ENCODE data around the gene TMBIM1.

The TMBIM1 gene

GRCh38 chr2:218280260-218280870 lies 11.9 kb downstream of the TMBIM1 start:
- peaks cover 0 to 3% of the 10 kb centered on the region in 2 donors for H3K4me1 ChIP-seq (ENCODE audit: control insufficient read depth in 2 of 2, insufficient read depth in 1 of 2, low read depth in 1 of 2, low read length in 2 of 2)
- H3K9me3 ChIP-seq (replicated peaks in 1 of 2; ENCODE audit: control insufficient read depth in 2 of 2, insufficient read depth in 1 of 2, low read depth in 1 of 2, low read length in 2 of 2), result no peaks in the 10 kb centered on the region
- H2AFZ ChIP-seq (ENCODE audit: low read length), result no peak overlapping the region
- H3K4me2 ChIP-seq (ENCODE audit: insufficient read depth, low read length, poor library complexity, severe bottlenecking), result no peak overlapping the region
- H2BK120ac ChIP-seq (ENCODE audit: low read depth, low read length), result no peak overlapping the region
- no peak overlapping the region for H3K4me3 ChIP-seq (ENCODE audit: low read length in 2 of 2)
- no peak overlapping the region for H4K91ac ChIP-seq (ENCODE audit: low read depth, low read length, poor library complexity)
- no peak for DNase-seq (ENCODE audit: low spot score)
- H3K14ac ChIP-seq (ENCODE audit: low read length), result no peak overlapping the region
- no peak overlapping the region for H2BK15ac ChIP-seq (ENCODE audit: low read length)
- no peak overlapping the region for H3K18ac ChIP-seq (ENCODE audit: low read length)
- no peak overlapping the region for H3K27ac ChIP-seq (replicated peaks; ENCODE audit: low read length)
- no peak overlapping the region for H3K4ac ChIP-seq (ENCODE audit: low read length)
- no peak overlapping the region for H2AK5ac ChIP-seq (ENCODE audit: low read depth, low read length)
- no peaks in the 10 kb centered on the region for H3K27me3 ChIP-seq (ENCODE audit: control insufficient read depth in 3 of 3, insufficient read depth in 3 of 3, low read depth in 1 of 3, low read length in 3 of 3)
- H3K79me1 ChIP-seq (ENCODE audit: low read depth, low read length), result no peaks in the 10 kb centered on the region
- H4K8ac ChIP-seq (ENCODE audit: low read depth, low read length), result no peak overlapping the region
- peak overlapping the region; percentile 48 for H2BK5ac ChIP-seq (ENCODE audit: low read length)
- no CpG with 5 or more reads among the region's 14 CpGs for WGBS, 2 donors (ENCODE audit: extremely low coverage in 2 of 2, insufficient read length in 2 of 2, insufficient replicate concordance in 1 of 2)
- peaks cover 12 to 17% of the 10 kb centered on the region in 2 donors for H3K36me3 ChIP-seq (replicated peaks in 1 of 2; ENCODE audit: control insufficient read depth in 2 of 2, insufficient read depth in 2 of 2, low read length in 2 of 2)
- no peak overlapping the region for H2BK12ac ChIP-seq (ENCODE audit: low read length)
- peak overlapping the region; percentile 85 for H3K23ac ChIP-seq (ENCODE audit: low read depth, low read length, poor library complexity)
- peak overlapping the region; percentile 77 for H3K9ac ChIP-seq (ENCODE audit: low read depth, low read length, poor library complexity)

- Histone ChIP-seq H3K27me3 (ENCODE audit: control insufficient read depth in 3 of 3, insufficient read depth in 3 of 3, low read depth in 1 of 3, low read length in 3 of 3) (no peaks in the 10 kb centered on the region), H3K14ac (ENCODE audit: low read length) (no peak overlapping the region), H3K18ac (ENCODE audit: low read length) (no peak overlapping the region), H3K4ac (ENCODE audit: low read length) (no peak overlapping the region), H3K79me1 (ENCODE audit: low read depth, low read length) (no peaks in the 10 kb centered on the region), H2BK120ac (ENCODE audit: low read depth, low read length) (no peak overlapping the region), H2BK12ac (ENCODE audit: low read length) (no peak overlapping the region), H3K4me3 (ENCODE audit: low read length in 2 of 2) (no peak overlapping the region), H2BK15ac (ENCODE audit: low read length) (no peak overlapping the region), H3K9ac (ENCODE audit: low read depth, low read length, poor library complexity) (no peak overlapping the region), H3K36me3 (replicated peaks in 1 of 2; ENCODE audit: control insufficient read depth in 2 of 2, insufficient read depth in 2 of 2, low read length in 2 of 2) (peaks cover 24 to 33% of the 10 kb centered on the region in 2 donors), H2AFZ (ENCODE audit: low read length) (no peak overlapping the region), H3K4me2 (ENCODE audit: insufficient read depth, low read length, poor library complexity, severe bottlenecking) (no peak overlapping the region), H3K23ac (ENCODE audit: low read depth, low read length, poor library complexity) (peak overlapping the region; percentile 23), H2AK5ac (ENCODE audit: low read depth, low read length) (no peak overlapping the region), H4K91ac (ENCODE audit: low read depth, low read length, poor library complexity) (no peak overlapping the region), H2BK5ac (ENCODE audit: low read length) (peak overlapping the region; percentile 75), H3K9me3 (replicated peaks in 1 of 2; ENCODE audit: control insufficient read depth in 2 of 2, insufficient read depth in 1 of 2, low read depth in 1 of 2, low read length in 2 of 2) (no peaks in the 10 kb centered on the region), H3K4me1 (ENCODE audit: control insufficient read depth in 2 of 2, insufficient read depth in 1 of 2, low read depth in 1 of 2, low read length in 2 of 2) (peaks cover 0 to 3% of the 10 kb centered on the region in 2 donors), H3K27ac (replicated peaks; ENCODE audit: low read length) (no peak overlapping the region), H4K8ac (ENCODE audit: low read depth, low read length) (no peak overlapping the region)
- WGBS, 2 donors (ENCODE audit: extremely low coverage in 2 of 2, insufficient read length in 2 of 2, insufficient replicate concordance in 1 of 2), result no CpG with 5 or more reads among the region's 16 CpGs
- no peak for DNase-seq (ENCODE audit: low spot score)
These were observed 13.6 kb downstream of the TMBIM1 start for GRCh38 chr2:218278531-218279360.

GRCh38 chr2:218277921-218278320 lies 14.4 kb downstream of the TMBIM1 start:
- Histone ChIP-seq H3K79me1 (ENCODE audit: low read depth, low read length) (no peaks in the 10 kb centered on the region), H4K91ac (ENCODE audit: low read depth, low read length, poor library complexity) (no peak overlapping the region), H4K8ac (ENCODE audit: low read depth, low read length) (no peak overlapping the region), H3K23ac (ENCODE audit: low read depth, low read length, poor library complexity) (no peak overlapping the region), H2AK5ac (ENCODE audit: low read depth, low read length) (no peak overlapping the region), H2BK120ac (ENCODE audit: low read depth, low read length) (no peak overlapping the region), H3K9me3 (replicated peaks in 1 of 2; ENCODE audit: control insufficient read depth in 2 of 2, insufficient read depth in 1 of 2, low read depth in 1 of 2, low read length in 2 of 2) (no peaks in the 10 kb centered on the region), H2AFZ (ENCODE audit: low read length) (no peak overlapping the region), H3K27me3 (ENCODE audit: control insufficient read depth in 3 of 3, insufficient read depth in 3 of 3, low read depth in 1 of 3, low read length in 3 of 3) (no peaks in the 10 kb centered on the region), H3K4me3 (ENCODE audit: low read length in 2 of 2) (no peak overlapping the region), H2BK5ac (ENCODE audit: low read length) (no peak overlapping the region), H3K4ac (ENCODE audit: low read length) (no peak overlapping the region), H3K36me3 (replicated peaks in 1 of 2; ENCODE audit: control insufficient read depth in 2 of 2, insufficient read depth in 2 of 2, low read length in 2 of 2) (peaks cover 26 to 38% of the 10 kb centered on the region in 2 donors), H3K4me1 (ENCODE audit: control insufficient read depth in 2 of 2, insufficient read depth in 1 of 2, low read depth in 1 of 2, low read length in 2 of 2) (peaks cover 0 to 3% of the 10 kb centered on the region in 2 donors), H3K4me2 (ENCODE audit: insufficient read depth, low read length, poor library complexity, severe bottlenecking) (no peak overlapping the region), H3K27ac (replicated peaks; ENCODE audit: low read length) (no peak overlapping the region), H3K9ac (ENCODE audit: low read depth, low read length, poor library complexity) (no peak overlapping the region), H3K14ac (ENCODE audit: low read length) (no peak overlapping the region), H2BK12ac (ENCODE audit: low read length) (no peak overlapping the region), H2BK15ac (ENCODE audit: low read length) (no peak overlapping the region), H3K18ac (ENCODE audit: low read length) (no peak overlapping the region)
- no peak for DNase-seq (ENCODE audit: low spot score)
- WGBS, 2 donors (ENCODE audit: extremely low coverage in 2 of 2, insufficient read length in 2 of 2, insufficient replicate concordance in 1 of 2), result no CpG with 5 or more reads among the region's 7 CpGs

- H2BK120ac ChIP-seq (ENCODE audit: low read depth, low read length), result no peak overlapping the region
- no CpG with 5 or more reads among the region's 12 CpGs for WGBS, 2 donors (ENCODE audit: extremely low coverage in 2 of 2, insufficient read length in 2 of 2, insufficient replicate concordance in 1 of 2)
- no peak overlapping the region for H3K4me3 ChIP-seq (ENCODE audit: low read length in 2 of 2)
- H4K8ac ChIP-seq (ENCODE audit: low read depth, low read length), result no peak overlapping the region
- H3K27me3 ChIP-seq (ENCODE audit: control insufficient read depth in 3 of 3, insufficient read depth in 3 of 3, low read depth in 1 of 3, low read length in 3 of 3), result no peaks in the 10 kb centered on the region
- no peak for DNase-seq (ENCODE audit: low spot score)
- peak overlapping the region; percentile 39 for H3K23ac ChIP-seq (ENCODE audit: low read depth, low read length, poor library complexity)
- no peak overlapping the region for H3K9ac ChIP-seq (ENCODE audit: low read depth, low read length, poor library complexity)
- no peak overlapping the region for H2BK5ac ChIP-seq (ENCODE audit: low read length)
- H3K36me3 ChIP-seq (replicated peaks in 1 of 2; ENCODE audit: control insufficient read depth in 2 of 2, insufficient read depth in 2 of 2, low read length in 2 of 2), result peaks cover 28 to 39% of the 10 kb centered on the region in 2 donors
- no peak overlapping the region for H4K91ac ChIP-seq (ENCODE audit: low read depth, low read length, poor library complexity)
- H2BK12ac ChIP-seq (ENCODE audit: low read length), result no peak overlapping the region
- H3K4me1 ChIP-seq (ENCODE audit: control insufficient read depth in 2 of 2, insufficient read depth in 1 of 2, low read depth in 1 of 2, low read length in 2 of 2), result peaks cover 0 to 3% of the 10 kb centered on the region in 2 donors
- H3K79me1 ChIP-seq (ENCODE audit: low read depth, low read length), result peaks cover 1% of the 10 kb centered on the region
- no peak overlapping the region for H2AK5ac ChIP-seq (ENCODE audit: low read depth, low read length)
- H3K4me2 ChIP-seq (ENCODE audit: insufficient read depth, low read length, poor library complexity, severe bottlenecking), result no peak overlapping the region
- H3K14ac ChIP-seq (ENCODE audit: low read length), result no peak overlapping the region
- H3K27ac ChIP-seq (replicated peaks; ENCODE audit: low read length), result no peak overlapping the region
- no peak overlapping the region for H3K4ac ChIP-seq (ENCODE audit: low read length)
- no peaks in the 10 kb centered on the region for H3K9me3 ChIP-seq (replicated peaks in 1 of 2; ENCODE audit: control insufficient read depth in 2 of 2, insufficient read depth in 1 of 2, low read depth in 1 of 2, low read length in 2 of 2)
- no peak overlapping the region for H2AFZ ChIP-seq (ENCODE audit: low read length)
- no peak overlapping the region for H3K18ac ChIP-seq (ENCODE audit: low read length)
- H2BK15ac ChIP-seq (ENCODE audit: low read length), result no peak overlapping the region
These were observed 15.1 kb downstream of the TMBIM1 start for GRCh38 chr2:218276986-218277755.
